Measurements from ENCODE around the gene CLPTM1. TPM values are rescaled to one million over a fixed set of nuclear protein-coding genes. Genes with fewer than 3 reads are reported as not detected.

Gene CLPTM1
- total RNA-seq, 1 donor from 2014 or later = 115 TPM

GRCh38 chr19:45001087-45001739 is 46.0 kb downstream of the CLPTM1 start, which contains the start of gene RELB:
Gene RELB, plus strand, starts transcription at chr19:45001464. Its CDS starts 116 bp downstream, at chr19:45001580.
- FAIRE-seq = no peak
- Mint-ChIP-seq H3K4me3 (ENCODE audit: unreplicated experiment) (peak within 1 kb of the TSS; percentile 93), H3K4me1 (ENCODE audit: low read depth, unreplicated experiment) (no peaks in the 10 kb centered on the region), H3K9me3 (ENCODE audit: unreplicated experiment) (no peaks in the 10 kb centered on the region), H3K36me3 (ENCODE audit: low read depth, unreplicated experiment) (peaks cover 2% of the 10 kb centered on the region), H3K27ac (ENCODE audit: unreplicated experiment) (peak within 1 kb of the TSS; percentile 91), H3K27me3 (ENCODE audit: low read depth, unreplicated experiment) (no peaks in the 10 kb centered on the region)
- no peaks in the 10 kb centered on the region for H3K27me3 ChIP-seq (ENCODE audit: insufficient read depth, low read length)
- H3K36me3 ChIP-seq (ENCODE audit: insufficient read depth, low read length) = peaks cover 3% of the 10 kb centered on the region
- no peaks in the 10 kb centered on the region for H3K9me3 ChIP-seq (ENCODE audit: insufficient read depth, low read depth, low read length)
- no peak for TF ChIP-seq EZH2 (IDR thresholded peaks at IDR 0.05; ENCODE audit: insufficient read depth, low read length)
- no peak for TF ChIP-seq CTCF (IDR thresholded peaks at IDR 0.05; ENCODE audit: insufficient read depth, low read depth, low read length)
- peak within 1 kb of the TSS; percentile 88 for H3K4me2 ChIP-seq (ENCODE audit: low read length)
- H2AFZ ChIP-seq (ENCODE audit: low read depth, low read length) = peak within 1 kb of the TSS; percentile 83
- H3K4me1 ChIP-seq (ENCODE audit: insufficient read depth, low read length) = peaks cover 4% of the 10 kb centered on the region
- no peaks in the 10 kb centered on the region for H3K79me2 ChIP-seq (ENCODE audit: insufficient read depth, low read length)
- peak; percentile 57 for DNase-seq (ENCODE audit: low read depth)
- H4K20me1 ChIP-seq (ENCODE audit: insufficient read depth, low read length) = peaks cover 6% of the 10 kb centered on the region
- peak within 1 kb of the TSS; percentile 98 for H3K27ac ChIP-seq (ENCODE audit: low read depth, low read length)
- peak within 1 kb of the TSS; percentile 100 for H3K9ac ChIP-seq (ENCODE audit: low read length)
- peak within 1 kb of the TSS; percentile 68 for H3K4me3 ChIP-seq (ENCODE audit: insufficient read depth, low read depth, low read length)

- Histone ChIP-seq H3K9me3 (ENCODE audit: insufficient read depth, low read depth, low read length) (no peaks in the 10 kb centered on the region), H3K27ac (ENCODE audit: low read depth, low read length) (no peak overlapping the region), H3K9ac (ENCODE audit: low read length) (no peak overlapping the region), H3K36me3 (ENCODE audit: insufficient read depth, low read length) (peaks cover 8% of the 10 kb centered on the region), H3K27me3 (ENCODE audit: insufficient read depth, low read length) (no peaks in the 10 kb centered on the region), H3K79me2 (ENCODE audit: insufficient read depth, low read length) (no peaks in the 10 kb centered on the region), H3K4me2 (ENCODE audit: low read length) (no peak overlapping the region), H3K4me1 (ENCODE audit: insufficient read depth, low read length) (peaks cover 4% of the 10 kb centered on the region), H4K20me1 (ENCODE audit: insufficient read depth, low read length) (peaks cover 6% of the 10 kb centered on the region), H3K4me3 (ENCODE audit: insufficient read depth, low read depth, low read length) (no peak overlapping the region), H2AFZ (ENCODE audit: low read depth, low read length) (no peak overlapping the region)
- H3K27me3 Mint-ChIP-seq (ENCODE audit: low read depth, unreplicated experiment) = no peaks in the 10 kb centered on the region
- H3K36me3 Mint-ChIP-seq (ENCODE audit: low read depth, unreplicated experiment) = peaks cover 3% of the 10 kb centered on the region
- H3K27ac Mint-ChIP-seq (ENCODE audit: unreplicated experiment) = no peak overlapping the region
- TF ChIP-seq CTCF (IDR thresholded peaks at IDR 0.05; ENCODE audit: insufficient read depth, low read depth, low read length) (no peak), EZH2 (IDR thresholded peaks at IDR 0.05; ENCODE audit: insufficient read depth, low read length) (no peak)
- no peak overlapping the region for H3K4me3 Mint-ChIP-seq (ENCODE audit: unreplicated experiment)
- H3K9me3 Mint-ChIP-seq (ENCODE audit: unreplicated experiment) = no peaks in the 10 kb centered on the region
- no peak for DNase-seq (ENCODE audit: low read depth)
- H3K4me1 Mint-ChIP-seq (ENCODE audit: low read depth, unreplicated experiment) = no peaks in the 10 kb centered on the region
- FAIRE-seq = no peak
These were observed 48.3 kb downstream of the CLPTM1 start for GRCh38 chr19:45003485-45003884.

- H2AFZ ChIP-seq (ENCODE audit: low read depth, low read length) = no peak overlapping the region
These were observed 50.6 kb downstream of the CLPTM1 start for GRCh38 chr19:45005787-45006186.

More at GRCh38 chr19:45005787-45006186, 50.6 kb downstream of the CLPTM1 start:
- Histone ChIP-seq H3K36me3 (ENCODE audit: insufficient read depth, low read length) (peaks cover 8% of the 10 kb centered on the region), H3K9me3 (ENCODE audit: insufficient read depth, low read depth, low read length) (no peaks in the 10 kb centered on the region), H3K4me2 (ENCODE audit: low read length) (no peak overlapping the region), H3K27me3 (ENCODE audit: insufficient read depth, low read length) (no peaks in the 10 kb centered on the region), H3K79me2 (ENCODE audit: insufficient read depth, low read length) (no peaks in the 10 kb centered on the region), H3K4me3 (ENCODE audit: insufficient read depth, low read depth, low read length) (no peak overlapping the region), H3K9ac (ENCODE audit: low read length) (no peak overlapping the region), H3K4me1 (ENCODE audit: insufficient read depth, low read length) (peaks cover 3% of the 10 kb centered on the region), H3K27ac (ENCODE audit: low read depth, low read length) (no peak overlapping the region), H4K20me1 (ENCODE audit: insufficient read depth, low read length) (peaks cover 11% of the 10 kb centered on the region)
- H3K27ac Mint-ChIP-seq (ENCODE audit: unreplicated experiment) = no peak overlapping the region
- H3K4me1 Mint-ChIP-seq (ENCODE audit: low read depth, unreplicated experiment) = no peaks in the 10 kb centered on the region
- H3K27me3 Mint-ChIP-seq (ENCODE audit: low read depth, unreplicated experiment) = peaks cover 2% of the 10 kb centered on the region
- TF ChIP-seq EZH2 (IDR thresholded peaks at IDR 0.05; ENCODE audit: insufficient read depth, low read length) (no peak), CTCF (IDR thresholded peaks at IDR 0.05; ENCODE audit: insufficient read depth, low read depth, low read length) (no peak)
- peaks cover 7% of the 10 kb centered on the region for H3K36me3 Mint-ChIP-seq (ENCODE audit: low read depth, unreplicated experiment)
- H3K4me3 Mint-ChIP-seq (ENCODE audit: unreplicated experiment) = no peak overlapping the region
- no peaks in the 10 kb centered on the region for H3K9me3 Mint-ChIP-seq (ENCODE audit: unreplicated experiment)
- FAIRE-seq (no peak), DNase-seq (ENCODE audit: low read depth) (no peak)
